HepG2 (cell line): Measurements from ENCODE around the gene RPS25. TPM values are rescaled to one million over a fixed set of nuclear protein-coding genes. Genes with fewer than 3 reads are reported as not detected.
A peak's percentile ranks its signal among the peaks of the same experiment; 100 is the strongest.

Experiments used
- DMAP1 ChIP-seq: IDR thresholded peaks from 2 replicates; pipeline ENCODE4 v1.6.1; 2016
- FOXJ3 ChIP-seq: sonication (generic); formaldehyde crosslinking; IDR thresholded peaks from 2 replicates; pipeline ENCODE4 v1.4.0; 2020; ENCODE audit warnings: missing genetic modification reagents, mild to moderate bottlenecking, borderline replicate concordance
- GMEB2 ChIP-seq: IDR thresholded peaks from 2 replicates; pipeline ENCODE4 v1.6.1; 2016; ENCODE audit warnings: missing biosample characterization, missing genetic modification reagents, low read depth
- NFIB ChIP-seq: sonication (generic); formaldehyde crosslinking; IDR thresholded peaks from 2 replicates; pipeline ENCODE4 v1.9.0; 2021; ENCODE audit warnings: missing genetic modification reagents, mild to moderate bottlenecking, borderline replicate concordance
- NKX3-1 ChIP-seq: sonication (generic); formaldehyde crosslinking; IDR thresholded peaks from 2 replicates; pipeline ENCODE4 v1.5.0; 2020; ENCODE audit warnings: missing genetic modification reagents
- NR0B2 ChIP-seq: sonication (generic); formaldehyde crosslinking; IDR thresholded peaks from 2 replicates; pipeline ENCODE4 v1.4.0; 2020; ENCODE audit warnings: mild to moderate bottlenecking, missing genetic modification reagents
- PHF8 ChIP-seq: sonication (generic); formaldehyde crosslinking; IDR thresholded peaks from 2 replicates; pipeline ENCODE4 v1.5.0; 2020; ENCODE audit warnings: missing genetic modification reagents
- SKIL ChIP-seq: sonication (generic); formaldehyde crosslinking; IDR thresholded peaks from 2 replicates; pipeline ENCODE4 v1.8.0; 2022; ENCODE audit warnings: missing genetic modification reagents, mild to moderate bottlenecking, moderate library complexity, borderline replicate concordance
- ZMYM3 ChIP-seq: sonication (generic); formaldehyde crosslinking; IDR thresholded peaks from 2 replicates; pipeline ENCODE4 v1.5.1; 2020; ENCODE audit warnings: mild to moderate bottlenecking, missing genetic modification reagents
- ZNF276 ChIP-seq: sonication (generic); formaldehyde crosslinking; IDR thresholded peaks from 2 replicates; pipeline ENCODE4 v1.4.0; 2020; ENCODE audit warnings: mild to moderate bottlenecking, low read depth, missing genetic modification reagents
- ZNF280B ChIP-seq: sonication (generic); formaldehyde crosslinking; IDR thresholded peaks from 2 replicates; pipeline ENCODE4 v1.5.0; 2020; ENCODE audit warnings: missing genetic modification reagents, mild to moderate bottlenecking, borderline replicate concordance
- ZNF281 ChIP-seq: sonication (generic); formaldehyde crosslinking; IDR thresholded peaks from 2 replicates; pipeline ENCODE4 v1.4.0; 2020; ENCODE audit warnings: missing genetic modification reagents, borderline replicate concordance
- ZNF329 ChIP-seq: sonication (generic); formaldehyde crosslinking; IDR thresholded peaks from 2 replicates; pipeline ENCODE4 v1.9.0; 2021; ENCODE audit warnings: low read depth, mild to moderate bottlenecking, missing genetic modification reagents
- ZNF614 ChIP-seq: IDR thresholded peaks from 2 replicates; pipeline ENCODE4 v1.6.1; 2018; ENCODE audit warnings: missing biosample characterization, missing genetic modification reagents, inconsistent platforms, borderline replicate concordance
- ZNF704 ChIP-seq: sonication (generic); formaldehyde crosslinking; IDR thresholded peaks from 2 replicates; pipeline ENCODE4 v1.8.1; 2023; ENCODE audit warnings: mild to moderate bottlenecking, inconsistent platforms, moderate library complexity, missing genetic modification reagents, borderline replicate concordance
- polyA plus RNA-seq, 8 experiments: library from polyadenylated mRNA; depleted of rRNA in 3 of 8; stranded (reverse) in 7 of 8; unstranded in 1 of 8; fragments of >200 nt; fragmentation: Illumina TruSeq in 4 of 8; extraction: Trizol in 4 of 8; gene quantifications; 2 replicates each; pipeline versions ENCODE4 v1.2.1 to v1.2.3, GENCODE V29; 2011 to 2016; ENCODE audit warnings: low read depth in 4 of 8, missing spikeins in 1 of 8, mixed read lengths in 1 of 8; ENCODE audit not compliant: insufficient read depth in 1 of 8
- total RNA-seq, 5 experiments: library from RNA; depleted of rRNA; stranded (reverse); fragments of >200 nt; fragmentation: Illumina TruSeq; extraction: Trizol; gene quantifications; 2 replicates each; pipeline ENCODE4 v1.2.3, GENCODE V29; 2016; ENCODE audit warnings: low read depth in 1 of 5

RPS25 gene
- total and polyA plus RNA-seq, 2 of the 13 experiments (the other 11 are each of a cell fraction or from before 2014, with no cell fraction given): 839 to 1,415 TPM

- TF ChIP-seq ZNF281 (CRISPR knock-in tag): peak; percentile 31; the same call in 1 of the 2 replicates
- peak; percentile 81 for TF ChIP-seq ZNF276 (CRISPR knock-in tag)
- no peak for TF ChIP-seq NFIB (CRISPR knock-in tag)
- TF ChIP-seq ZMYM3: no peak
- no peak for TF ChIP-seq SKIL (CRISPR knock-in tag)
- TF ChIP-seq ZNF329 (CRISPR knock-in tag): 0 out of 2 replicates have a peak, but pooled peaks have one; percentile 24
- peak; percentile 38; the same call in 1 of the 2 replicates for TF ChIP-seq PHF8
- peak; percentile 74; the same call in 1 of the 2 replicates for TF ChIP-seq NKX3-1
- TF ChIP-seq DMAP1 (CRISPR knock-in tag): no peak
- no peak for TF ChIP-seq FOXJ3 (CRISPR knock-in tag)
- TF ChIP-seq NR0B2 (CRISPR knock-in tag): peak; percentile 86; the same call in 1 of the 2 replicates
- peak; percentile 50; the same call in 1 of the 2 replicates for TF ChIP-seq GMEB2 (CRISPR knock-in tag)
- TF ChIP-seq ZNF704 (CRISPR knock-in tag): 0 out of 2 replicates have a peak, but pooled peaks have one; percentile 36
- peak; percentile 89 for TF ChIP-seq ZNF614
- no peak; the same call in 1 of the 2 replicates for TF ChIP-seq ZNF280B
Measured at GRCh38 chr11:119030329-119031047, 12.3 kb upstream of the RPS25 start, which contains the start of gene SLC37A4 (continued).
